Measurements from ENCODE around the gene ERFL. TPM values are rescaled to one million over a fixed set of nuclear protein-coding genes. Genes with fewer than 3 reads are reported as not detected.

Gene ERFL
- total RNA-seq, 2 experiments from 2014 or later, result 7.7 to 8.9 TPM

Small RNAs within 50 kb of the gene (microRNA-seq; reads per million reads assigned to microRNA genes)
- not detected for gene MIR6797 (ENCODE audit: borderline microRNAs expressed, borderline replicate concordance)

Other genes with a start within 250 kb of the ERFL start
- not detected for gene CEACAM7, start 240.2 kb downstream of the ERFL start, total RNA-seq
- gene CEACAM5, start 219.8 kb downstream of the ERFL start, total RNA-seq, result not detected
- gene CEACAM6, start 172.9 kb downstream of the ERFL start, total RNA-seq, result not detected
- not detected for gene CEACAM3, start 131.9 kb downstream of the ERFL start, total RNA-seq
- gene LYPD4, start 83.8 kb downstream of the ERFL start, total RNA-seq, result not detected
- not detected for gene DMRTC2, start 83.4 kb downstream of the ERFL start, total RNA-seq
- 1,000 to 10,000 TPM; 3,668 to 3,697 TPM for gene RPS19, start 68.2 kb downstream of the ERFL start, total RNA-seq
- gene CD79A, start 51.2 kb downstream of the ERFL start, total RNA-seq, result 1 to 10 TPM; 3.7 to 3.8 TPM
- 1,000 to 10,000 TPM; 1,019 to 1,047 TPM for gene ARHGEF1, start 45.3 kb downstream of the ERFL start, total RNA-seq
- gene RABAC1, start 30.9 kb upstream of the ERFL start, total RNA-seq, result 100 to 1,000 TPM in 1 of 2 experiments, 10 to 100 TPM in 1; 96.0 to 102 TPM
- gene ATP1A3, start 65.8 kb upstream of the ERFL start, total RNA-seq, result 1 to 10 TPM; 3.2 to 4.6 TPM
- under 1 TPM; 0.66 to 0.75 TPM for gene GRIK5, start 141.8 kb upstream of the ERFL start, total RNA-seq
- gene ZNF574, start 147.7 kb upstream of the ERFL start, total RNA-seq, result 10 to 100 TPM; 21.5 to 24.0 TPM
- gene POU2F2, start 204.0 kb upstream of the ERFL start, total RNA-seq, result 10 to 100 TPM; 18.6 to 19.9 TPM

Data from CD4-positive, alpha-beta T cell (primary cell).